Measurements from ENCODE around the gene PRR20B.
"Not testable (repeated sequence)": the region's sequence is repeated elsewhere in the genome, so short reads cannot be mapped to it uniquely, and the experiment has no call there.

Gene PRR20B

GRCh38 chr13:57153761-57154160 lies 6.5 kb downstream of the PRR20B start, which contains the start of gene PRR20C:
Gene PRR20C (plus strand): TSS chr13:57154061. CDS start chr13:57154448, 387 bp downstream.
- H3K4me3 ChIP-seq (ENCODE audit: insufficient read depth, low read depth, low read length, poor library complexity, severe bottlenecking); H3K4me1 ChIP-seq (ENCODE audit: control insufficient read depth, insufficient read depth, low read length, poor library complexity, severe bottlenecking); H3K27me3 ChIP-seq (replicated peaks; ENCODE audit: control insufficient read depth, insufficient read depth, low read length, poor library complexity, severe bottlenecking); H3K9me3 ChIP-seq (ENCODE audit: control insufficient read depth, low read length); H3K36me3 ChIP-seq (ENCODE audit: control insufficient read depth, insufficient read depth, low read length); H3K27ac ChIP-seq (ENCODE audit: insufficient read depth, low read length, poor library complexity, severe bottlenecking); DNase-seq: not testable (repeated sequence)

GRCh38 chr13:57160332-57160731 lies 13.0 kb downstream of the PRR20B start, which contains the start of gene PRR20D:
Gene PRR20D (plus strand): TSS chr13:57160632. CDS start chr13:57161019, 387 bp downstream.
- not testable (repeated sequence) for H3K27me3 ChIP-seq (replicated peaks; ENCODE audit: control insufficient read depth, insufficient read depth, low read length, poor library complexity, severe bottlenecking); H3K36me3 ChIP-seq (ENCODE audit: control insufficient read depth, insufficient read depth, low read length); H3K4me3 ChIP-seq (ENCODE audit: insufficient read depth, low read depth, low read length, poor library complexity, severe bottlenecking); H3K9me3 ChIP-seq (ENCODE audit: control insufficient read depth, low read length); H3K4me1 ChIP-seq (ENCODE audit: control insufficient read depth, insufficient read depth, low read length, poor library complexity, severe bottlenecking); DNase-seq; H3K27ac ChIP-seq (ENCODE audit: insufficient read depth, low read length, poor library complexity, severe bottlenecking)

- not testable (repeated sequence) for H3K36me3 ChIP-seq (ENCODE audit: control insufficient read depth, insufficient read depth, low read length); H3K27ac ChIP-seq (ENCODE audit: insufficient read depth, low read length, poor library complexity, severe bottlenecking); H3K9me3 ChIP-seq (ENCODE audit: control insufficient read depth, low read length); H3K27me3 ChIP-seq (replicated peaks; ENCODE audit: control insufficient read depth, insufficient read depth, low read length, poor library complexity, severe bottlenecking); H3K4me1 ChIP-seq (ENCODE audit: control insufficient read depth, insufficient read depth, low read length, poor library complexity, severe bottlenecking); H3K4me3 ChIP-seq (ENCODE audit: insufficient read depth, low read depth, low read length, poor library complexity, severe bottlenecking); DNase-seq
These were observed 19.6 kb downstream of the PRR20B start, which contains the start of gene PRR20E for GRCh38 chr13:57166897-57167296. Gene PRR20E (plus strand): TSS chr13:57167197. CDS start chr13:57167584, 387 bp downstream.

GRCh38 chr13:57191667-57192066 lies 44.4 kb downstream of the PRR20B start:
- H3K4me3 ChIP-seq (ENCODE audit: insufficient read depth, low read depth, low read length, poor library complexity, severe bottlenecking) = no peak overlapping the region
- H3K27ac ChIP-seq (ENCODE audit: insufficient read depth, low read length, poor library complexity, severe bottlenecking) = no peak overlapping the region
- H3K36me3 ChIP-seq (ENCODE audit: control insufficient read depth, insufficient read depth, low read length) = no peaks in the 10 kb centered on the region
- H3K27me3 ChIP-seq (replicated peaks; ENCODE audit: control insufficient read depth, insufficient read depth, low read length, poor library complexity, severe bottlenecking) = no peaks in the 10 kb centered on the region
- no peaks in the 10 kb centered on the region for H3K4me1 ChIP-seq (ENCODE audit: control insufficient read depth, insufficient read depth, low read length, poor library complexity, severe bottlenecking)
- H3K9me3 ChIP-seq (ENCODE audit: control insufficient read depth, low read length) = no peaks in the 10 kb centered on the region
- DNase-seq = no peak

All from effector memory CD4-positive, alpha-beta T cell (primary cell).